B cell (primary cell): ENCODE measurements around the gene ABCD3. TPM values are rescaled to one million over a fixed set of nuclear protein-coding genes. Genes with fewer than 3 reads are reported as not detected.
"Not testable (repeated sequence)": the region's sequence is repeated elsewhere in the genome, so short reads cannot be mapped to it uniquely, and the experiment has no call there.

Source experiments
- ATAC-seq: fragments of 200-7000 bp; cut with Tn5 transposase; one replicate; pipeline ENCODE4 v1.10.0; 2021; ENCODE audit warnings: low read depth, mild to moderate bottlenecking, moderate number of reproducible peaks, moderate library complexity
- CTCF ChIA-PET: fragments of 350-600 bp; sonication (Branson Sonifier 250); formaldehyde crosslinking; loops from one replicate; lab custom pipeline; 2021; ENCODE audit warnings: antibody characterized with exemption, inconsistent platforms; lab: Charles Lee
- POLR2A ChIA-PET: fragments of 350-600 bp; sonication (Branson Sonifier 250); formaldehyde crosslinking; loops from one replicate; lab custom pipeline; 2021; ENCODE audit warnings: antibody characterized with exemption; lab: Charles Lee
- DNase-seq: peaks from one replicate; pipeline ENCODE4 v3.0.0; 2013
- H2AFZ ChIP-seq: 2 replicates; pipeline ENCODE4 v1.6.1; 2012; ENCODE audit warnings: mild to moderate bottlenecking, low read depth, low read length; ENCODE audit not compliant: insufficient read depth, poor library complexity, severe bottlenecking
- H3K27ac ChIP-seq, 2 donors: 1 replicate in 1 of 2; 2 replicates in 1 of 2; pipeline ENCODE4 v1.5.1; 2012 to 2013; ENCODE audit warnings: low read length in 2 of 2, mild to moderate bottlenecking in 2 of 2, moderate library complexity in 1 of 2
- H3K27me3 ChIP-seq, 4 experiments: fragments of 200-600 bp in 1 of 4; sonication (generic) in 1 of 4; replicated peaks in 1 of 4; 1 replicate in 2 of 4; 2 replicates in 2 of 4; pipeline versions ENCODE4 v1.6.1 to v1.7.0; 2013 to 2016; ENCODE audit warnings: low read length in 3 of 4, mild to moderate bottlenecking in 2 of 4, mixed read lengths in 1 of 4, moderate library complexity in 1 of 4; ENCODE audit not compliant: insufficient read depth in 4 of 4, control insufficient read depth in 3 of 4; ENCODE audit errors: control extremely low read depth in 1 of 4
- H3K36me3 ChIP-seq, 2 experiments: replicated peaks in 1 of 2; 1 replicate in 1 of 2; 2 replicates in 1 of 2; pipeline versions ENCODE4 v1.6.1 to v1.7.1; 2013; ENCODE audit warnings: low read length in 1 of 2; ENCODE audit not compliant: insufficient read depth in 2 of 2, control insufficient read depth in 1 of 2; ENCODE audit errors: control extremely low read depth in 1 of 2, extremely low read depth in 1 of 2
- H3K4me1 ChIP-seq, 2 donors: fragments of 200-600 bp in 1 of 2; sonication (generic) in 1 of 2; 1 replicate in 1 of 2; 2 replicates in 1 of 2; pipeline versions ENCODE4 v1.5.1 to v1.6.1; 2013 to 2017; ENCODE audit warnings: low read length in 2 of 2; ENCODE audit not compliant: control insufficient read depth in 2 of 2, insufficient read depth in 2 of 2
- H3K4me2 ChIP-seq: replicated peaks from 2 replicates; pipeline ENCODE3; 2012; ENCODE audit warnings: mild to moderate bottlenecking, low read depth, low read length; ENCODE audit not compliant: poor library complexity, severe bottlenecking
- H3K4me3 ChIP-seq, 5 experiments: fragments of 200-600 bp in 1 of 5; sonication (generic) in 1 of 5; 1 replicate in 3 of 5; 2 replicates in 2 of 5; pipeline versions ENCODE4 v1.5.1 to v1.7.0; 2011 to 2016; ENCODE audit warnings: low read length in 4 of 5, mild to moderate bottlenecking in 4 of 5, low read depth in 2 of 5, control low read depth in 1 of 5, moderate library complexity in 1 of 5; ENCODE audit not compliant: insufficient read depth in 1 of 5; ENCODE audit errors: control extremely low read depth in 1 of 5, extremely low read depth in 1 of 5
- H3K79me2 ChIP-seq: fragments of 200-600 bp; sonication (generic); one replicate; pipeline ENCODE4 v1.6.0; 2016; ENCODE audit warnings: low read length; ENCODE audit not compliant: control insufficient read depth, insufficient read depth
- H3K9ac ChIP-seq: fragments of 200-600 bp; sonication (generic); 2 replicates; pipeline ENCODE4 v1.6.1; 2017; ENCODE audit warnings: mild to moderate bottlenecking, low read length, moderate library complexity
- H3K9me3 ChIP-seq, 3 donors: one replicate each; pipeline versions ENCODE4 v1.6.1 to v1.7.1; 2013; ENCODE audit warnings: low read length in 2 of 3; ENCODE audit not compliant: control insufficient read depth in 2 of 3, insufficient read depth in 1 of 3; ENCODE audit errors: control extremely low read depth in 1 of 3
- H4K20me1 ChIP-seq: 2 replicates; pipeline ENCODE4 v1.6.0; 2012; ENCODE audit warnings: mild to moderate bottlenecking, low read length; ENCODE audit not compliant: insufficient read depth, control insufficient read depth, poor library complexity, severe bottlenecking
- H3K27ac Mint-ChIP-seq: one replicate; pipeline ENCODE4 v1.8.0; 2021; ENCODE audit warnings: mixed read lengths
- H3K27me3 Mint-ChIP-seq: one replicate; pipeline ENCODE4 v1.8.0; 2021; ENCODE audit warnings: mixed read lengths
- H3K4me1 Mint-ChIP-seq: one replicate; pipeline ENCODE4 v1.8.0; 2021; ENCODE audit warnings: mixed read lengths
- H3K4me3 Mint-ChIP-seq: one replicate; pipeline ENCODE4 v1.8.0; 2021; ENCODE audit warnings: mixed read lengths
- H3K9me3 Mint-ChIP-seq: one replicate; pipeline ENCODE4 v1.8.0; 2022; ENCODE audit warnings: mixed read lengths; ENCODE audit not compliant: insufficient read depth
- CTCF ChIP-seq: fragments of 200-600 bp; IDR thresholded peaks from one replicate; pipeline ENCODE4 v1.8.0; 2022; ENCODE audit warnings: antibody characterized with exemption, mild to moderate bottlenecking
- EZH2 ChIP-seq: IDR thresholded peaks from 2 replicates; pipeline ENCODE4 v1.6.1; 2012; ENCODE audit warnings: borderline replicate concordance, low read depth, mild to moderate bottlenecking, moderate library complexity, low read length; ENCODE audit not compliant: insufficient read depth, poor library complexity, severe bottlenecking
- WGBS: methylation state at CpG from one replicate; pipeline ENCODE4 v1.1.5; 2013; ENCODE audit warnings: missing lambda C conversion rate; ENCODE audit not compliant: insufficient coverage; 5-methylcytosine and 5-hydroxymethylcytosine counted together
- intact Hi-C: fragments of 100-400 bp; cut with micrococcal nuclease; formaldehyde crosslinking; loops from one replicate; pipeline ENCODE4 v1.10.0; 2022
- polyA plus RNA-seq: library from polyadenylated mRNA; depleted of rRNA; stranded (reverse); fragments of >200 nt; gene quantifications from 2 replicates; pipeline ENCODE4 v1.2.3, GENCODE V29; 2012
- total RNA-seq, 2 donors: library from RNA; stranded (reverse); fragments of 120-200 nt in 1 of 2; gene quantifications; 1 replicate in 1 of 2; 2 replicates in 1 of 2; pipeline versions ENCODE4 v1.2.3 to v1.2.4, GENCODE V29; 2013 to 2022

Gene ABCD3
- total and polyA plus RNA-seq, 2 donors (not counting 1 experiment from before 2014, with no cell fraction given): 4.0 to 19.4 TPM

GRCh38 chr1:94438692-94439276 lies 20.6 kb downstream of the ABCD3 start:
- TF ChIP-seq EZH2: no peak
- no peak for TF ChIP-seq CTCF
- Histone ChIP-seq H3K9ac (no peak overlapping the region), H4K20me1 (no peaks in the 10 kb centered on the region), H3K79me2 (peaks cover 66% of the 10 kb centered on the region), H2AFZ (no peak overlapping the region), H3K9me3 (peaks cover under 1 to 21% (median 4%) of the 10 kb centered on the region in 3 donors), H3K4me3 (no peak overlapping the region), H3K4me1 (no peaks in the 10 kb centered on the region), H3K27ac (no peak overlapping the region), H3K36me3 (peaks cover 0 to 1% of the 10 kb centered on the region in 2 experiments), H3K27me3 (no peaks in the 10 kb centered on the region), H3K4me2 (no peak overlapping the region)
- peaks cover 7% of the 10 kb centered on the region for H3K4me1 Mint-ChIP-seq
- POLR2A ChIA-PET: no interaction called here
- no CpG with 5 or more reads among the region's 2 CpGs for WGBS
- CTCF ChIA-PET: interaction anchor here (1.0 kb wide), 1 partner anchor 399 kb away, joined by 3 read pairs; no protein-coding TSS in a partner anchor
- H3K27me3 Mint-ChIP-seq: no peaks in the 10 kb centered on the region
- intact Hi-C loops: no loop called here
- no peak overlapping the region for H3K27ac Mint-ChIP-seq
- no peak overlapping the region for H3K4me3 Mint-ChIP-seq
- no peak for DNase-seq
- peaks cover 17% of the 10 kb centered on the region for H3K9me3 Mint-ChIP-seq
- no peak for ATAC-seq

DNA sequence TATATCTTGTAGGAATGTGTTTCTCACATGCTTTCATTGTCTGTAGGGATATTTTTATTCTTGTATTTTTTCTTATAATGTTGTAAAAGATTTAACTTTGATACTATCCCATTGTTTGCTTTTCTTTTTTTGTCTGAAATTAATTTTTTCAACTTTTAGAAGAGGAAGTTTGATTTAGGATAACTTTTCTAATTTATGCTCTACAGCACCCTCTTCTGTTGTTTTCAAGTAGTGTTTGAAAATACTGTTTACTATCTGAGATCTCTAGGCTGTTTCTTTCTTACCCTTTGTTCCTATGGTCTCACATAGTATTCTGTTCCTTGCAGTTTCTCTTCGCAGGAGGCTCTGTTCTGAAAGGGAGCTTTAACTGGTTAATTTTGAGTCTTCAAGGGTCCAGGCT lies 21.9 kb downstream of the ABCD3 start:
- no peak overlapping the region for H2AFZ ChIP-seq
- H3K9me3 Mint-ChIP-seq: peaks cover 17% of the 10 kb centered on the region
- peaks cover 7% of the 10 kb centered on the region for H3K4me1 Mint-ChIP-seq
- intact Hi-C loops: no loop called here
- ChIA-PET CTCF (interaction anchor here (0.5 kb wide), 1 partner anchor 103 kb away, joined by 3 read pairs; no protein-coding TSS in a partner anchor), POLR2A (no interaction called here)
- H3K4me2 ChIP-seq: no peak overlapping the region
- no peaks in the 10 kb centered on the region for H3K27me3 ChIP-seq
- H4K20me1 ChIP-seq: no peaks in the 10 kb centered on the region
- peaks cover 72% of the 10 kb centered on the region for H3K79me2 ChIP-seq
- H3K9me3 ChIP-seq: peaks cover 4 to 28% (median 14%) of the 10 kb centered on the region in 3 donors
- no peaks in the 10 kb centered on the region for H3K4me1 ChIP-seq
- H3K4me3 ChIP-seq: no peak overlapping the region
- H3K27ac ChIP-seq: no peak overlapping the region
- H3K4me3 Mint-ChIP-seq: no peak overlapping the region
- no peaks in the 10 kb centered on the region for H3K27me3 Mint-ChIP-seq
- DNase-seq (no peak), ATAC-seq (no peak)
- TF ChIP-seq EZH2: no peak
- TF ChIP-seq CTCF: no peak
- H3K36me3 ChIP-seq: peaks cover 0 to 1% of the 10 kb centered on the region in 2 experiments
- WGBS: no CpG with 5 or more reads among the region's 1 CpG
- H3K27ac Mint-ChIP-seq: no peak overlapping the region
- no peak overlapping the region for H3K9ac ChIP-seq

DNA sequence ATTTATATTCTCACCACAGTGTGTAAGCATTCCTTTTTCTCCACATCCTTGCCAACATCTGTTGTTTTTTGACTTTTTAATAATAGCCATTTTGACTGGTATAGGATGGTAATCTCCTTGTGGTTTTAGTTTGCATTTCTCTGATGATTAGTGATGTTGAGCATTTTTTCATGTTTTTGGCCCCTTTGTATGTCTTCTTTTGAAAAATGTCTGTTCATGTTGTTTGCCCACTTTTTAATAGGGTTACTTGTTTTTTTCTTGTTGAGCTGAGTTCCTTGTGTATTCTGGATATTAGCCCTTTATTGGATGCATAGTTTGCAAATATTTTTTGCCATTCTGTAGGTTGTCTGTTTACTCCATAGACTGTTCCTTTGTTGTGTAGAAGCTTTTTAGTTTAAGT lies 24.9 kb downstream of the ABCD3 start:
- POLR2A ChIA-PET, H3K27ac ChIP-seq, H3K9ac ChIP-seq, DNase-seq, H3K36me3 ChIP-seq, H2AFZ ChIP-seq, intact Hi-C loops, H3K4me3 ChIP-seq, H3K4me2 ChIP-seq, H3K4me1 ChIP-seq, H3K27me3 ChIP-seq, H3K27me3 Mint-ChIP-seq, H3K4me1 Mint-ChIP-seq, H3K27ac Mint-ChIP-seq, ATAC-seq, H4K20me1 ChIP-seq, H3K4me3 Mint-ChIP-seq: not testable (repeated sequence)
- CTCF ChIA-PET: interaction anchor here (1.3 kb wide), 1 partner anchor 28 kb away, joined by 3 read pairs; no protein-coding TSS in a partner anchor
- H3K79me2 ChIP-seq: peaks cover 57% of the 10 kb centered on the region
- peaks cover 8 to 45% (median 27%) of the 10 kb centered on the region in 3 donors for H3K9me3 ChIP-seq
- H3K9me3 Mint-ChIP-seq: peaks cover 16% of the 10 kb centered on the region
